HG03442 (cell line): Measurements from ENCODE around the gene WNT16.
"Not testable (repeated sequence)": the region's sequence is repeated elsewhere in the genome, so short reads cannot be mapped to it uniquely, and the experiment has no call there.

ENCODE experiments used
- ATAC-seq: cut with Tn5 transposase; IDR thresholded peaks from one replicate; pipeline ENCODE4 v1.9.1; 2021; ENCODE audit warnings: mild to moderate bottlenecking, moderate library complexity; ENCODE audit not compliant: unreplicated experiment

Gene WNT16, protein sequence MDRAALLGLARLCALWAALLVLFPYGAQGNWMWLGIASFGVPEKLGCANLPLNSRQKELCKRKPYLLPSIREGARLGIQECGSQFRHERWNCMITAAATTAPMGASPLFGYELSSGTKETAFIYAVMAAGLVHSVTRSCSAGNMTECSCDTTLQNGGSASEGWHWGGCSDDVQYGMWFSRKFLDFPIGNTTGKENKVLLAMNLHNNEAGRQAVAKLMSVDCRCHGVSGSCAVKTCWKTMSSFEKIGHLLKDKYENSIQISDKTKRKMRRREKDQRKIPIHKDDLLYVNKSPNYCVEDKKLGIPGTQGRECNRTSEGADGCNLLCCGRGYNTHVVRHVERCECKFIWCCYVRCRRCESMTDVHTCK

DNA sequence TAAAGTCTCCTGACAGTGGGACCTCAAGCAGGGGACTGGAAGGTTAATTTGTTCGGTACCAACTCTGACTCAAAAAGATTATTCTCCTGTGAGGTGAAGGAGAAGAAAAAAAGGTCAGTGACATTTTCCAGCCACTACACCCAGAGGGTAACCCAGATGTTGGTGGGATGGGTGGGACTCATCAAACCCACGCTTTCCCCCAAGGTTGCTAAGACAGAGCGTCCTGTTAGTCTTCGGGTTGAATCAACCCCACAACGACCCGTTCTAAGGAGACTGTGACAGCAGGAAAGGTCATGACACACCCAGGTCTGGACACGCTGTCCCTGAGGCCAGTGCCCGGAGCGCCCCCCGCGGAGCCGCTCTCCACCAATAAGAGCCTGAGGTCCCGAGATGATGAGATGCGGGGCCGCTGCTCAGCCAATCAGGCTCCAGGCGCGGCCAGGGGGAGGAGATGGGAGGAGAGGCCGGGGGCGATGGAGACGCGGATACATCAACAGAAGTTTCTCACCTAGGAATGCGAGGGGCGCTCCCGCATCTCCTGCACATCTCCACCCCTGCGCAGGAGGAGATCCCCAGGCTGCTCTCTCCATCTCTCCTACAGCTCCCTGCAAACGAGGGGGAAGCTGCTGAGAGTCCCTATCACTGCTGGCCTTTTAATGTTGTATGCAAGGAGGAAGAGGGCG, at the start of gene WNT16:
Gene WNT16, plus strand, starts transcription at position 493 of the 683 bp plus-strand sequence. CDS start 293 bp downstream, outside the sequence.
- no peak for ATAC-seq

DNA sequence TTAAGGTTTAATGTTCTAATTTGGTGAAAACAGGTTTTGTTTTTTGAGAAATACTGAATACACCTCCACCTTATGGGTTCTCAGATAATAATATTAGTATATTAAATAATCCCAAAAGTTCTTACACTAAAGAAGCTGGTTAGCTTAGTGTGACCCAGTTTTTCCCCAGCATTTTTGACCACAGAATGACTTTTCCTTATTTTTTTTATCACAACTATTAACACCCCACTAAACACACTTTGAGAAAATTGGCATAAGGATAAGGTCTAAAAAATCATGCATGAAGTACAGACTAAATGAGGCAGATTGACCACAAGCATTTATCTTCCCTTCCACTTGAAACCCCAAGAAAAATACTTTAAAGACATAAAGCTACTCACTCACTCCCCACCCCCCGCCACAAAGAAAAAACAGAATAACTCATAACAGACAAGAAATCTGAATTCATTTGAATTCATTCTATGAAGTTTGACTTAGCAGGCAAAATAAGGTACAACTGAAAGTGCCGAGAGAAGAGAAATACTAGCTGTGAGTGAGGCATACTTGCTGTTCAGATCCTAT, 49.7 kb upstream of the WNT16 start:
- no peak for ATAC-seq

DNA sequence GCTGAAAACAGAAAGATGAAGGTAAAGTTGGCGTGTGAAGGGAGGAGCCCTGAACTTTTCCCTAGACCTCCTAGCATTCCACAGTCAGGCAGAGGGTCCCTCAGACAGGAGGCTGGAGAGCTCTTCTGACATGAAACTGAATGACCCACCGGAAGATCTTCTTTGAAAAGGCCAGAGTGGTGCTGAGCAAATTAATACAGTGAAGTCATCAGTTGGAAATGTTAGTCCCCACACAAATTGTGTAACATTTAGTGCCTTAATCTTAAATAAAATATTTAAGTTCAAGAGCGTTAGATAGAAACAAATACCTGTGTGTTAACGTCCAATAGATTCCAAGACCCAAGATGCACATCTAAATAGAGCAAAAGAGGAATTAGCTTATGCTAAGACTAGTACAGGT, 49.0 kb upstream of the WNT16 start:
- no peak for ATAC-seq

DNA sequence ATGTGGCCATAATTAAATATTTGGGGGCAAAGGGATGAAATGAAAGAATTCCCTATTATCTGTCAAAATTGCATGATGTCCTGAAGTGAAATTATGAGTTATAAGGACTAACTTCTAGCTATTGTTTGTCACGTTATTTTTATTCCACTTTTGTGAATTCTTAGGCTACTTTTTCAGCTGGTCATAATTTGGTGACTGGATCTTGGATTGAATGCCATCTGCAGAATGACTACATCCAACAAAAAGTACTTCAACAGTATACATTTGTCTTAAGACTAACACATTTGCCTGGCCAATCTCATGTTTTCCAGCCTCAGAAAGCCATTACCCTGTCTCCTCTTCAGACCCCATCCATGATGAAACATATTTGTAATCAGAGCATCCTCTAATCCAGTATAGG, 48.1 kb upstream of the WNT16 start:
- ATAC-seq: no peak

DNA sequence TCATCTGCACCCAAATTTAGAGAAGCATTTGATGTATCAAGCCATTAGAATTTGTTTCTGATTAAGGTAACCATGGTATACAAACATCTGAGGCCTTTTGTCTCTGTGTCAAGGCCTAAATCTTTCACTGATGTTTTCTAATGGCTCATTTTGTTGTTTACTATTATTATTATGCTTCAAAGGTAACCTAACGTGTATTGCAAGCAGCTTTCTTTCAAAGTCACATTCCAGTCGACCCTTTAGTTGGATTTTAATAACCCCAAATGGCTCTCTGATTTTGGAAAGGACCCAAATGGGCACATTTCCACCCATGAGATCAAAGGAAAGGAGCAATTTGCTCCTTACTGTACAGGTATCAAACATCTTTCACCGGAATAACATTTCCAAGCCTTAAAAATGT, 46.7 kb upstream of the WNT16 start:
- no peak for ATAC-seq

DNA sequence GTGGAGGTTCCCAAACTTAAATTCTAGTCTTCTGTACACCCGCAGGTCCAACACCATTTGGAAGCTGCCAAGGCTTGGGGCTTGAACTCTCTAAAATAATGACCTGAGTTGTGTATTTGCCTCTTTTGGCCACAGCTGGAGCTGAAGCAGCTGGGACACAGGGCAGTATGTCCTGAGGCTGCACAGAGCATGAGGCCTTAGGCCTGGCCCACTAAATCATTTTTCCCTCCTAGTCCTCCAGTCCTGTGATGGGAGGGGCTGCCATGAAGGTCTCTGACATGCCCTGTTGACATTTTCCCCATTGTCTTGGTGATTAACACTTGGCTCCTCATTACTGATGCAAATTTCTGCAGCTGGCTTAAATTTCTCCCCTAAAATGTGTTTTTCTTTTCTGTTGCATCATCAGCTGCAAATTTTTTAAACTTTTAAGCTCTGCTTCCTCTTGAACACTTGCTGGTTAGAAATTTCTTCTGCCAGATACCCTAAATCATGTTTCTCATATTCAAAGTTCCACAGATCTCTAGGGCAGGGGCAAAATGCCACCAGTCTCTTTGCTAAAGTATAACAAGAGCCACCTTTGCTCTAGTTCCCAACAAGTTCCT, 43.6 kb upstream of the WNT16 start:
- ATAC-seq: no peak

DNA sequence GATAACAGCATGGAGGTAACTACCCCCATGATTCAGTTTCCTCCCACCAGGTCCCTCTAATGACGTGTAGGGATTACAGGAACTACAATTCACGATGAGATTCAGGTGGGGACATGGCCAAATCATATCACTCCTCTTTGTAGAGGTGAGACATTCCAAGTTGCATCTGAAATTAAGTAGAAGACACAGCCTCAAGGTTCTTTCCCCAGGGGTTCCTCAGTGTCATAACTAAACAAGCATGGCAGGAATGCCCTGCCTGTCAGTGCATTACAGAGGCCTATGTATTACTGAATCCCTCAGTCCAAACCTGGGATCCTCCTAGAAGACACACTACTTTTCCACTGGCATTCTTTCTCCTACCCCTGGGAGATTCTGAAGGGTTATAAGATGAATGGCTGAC, 42.6 kb upstream of the WNT16 start:
- ATAC-seq: no peak

DNA sequence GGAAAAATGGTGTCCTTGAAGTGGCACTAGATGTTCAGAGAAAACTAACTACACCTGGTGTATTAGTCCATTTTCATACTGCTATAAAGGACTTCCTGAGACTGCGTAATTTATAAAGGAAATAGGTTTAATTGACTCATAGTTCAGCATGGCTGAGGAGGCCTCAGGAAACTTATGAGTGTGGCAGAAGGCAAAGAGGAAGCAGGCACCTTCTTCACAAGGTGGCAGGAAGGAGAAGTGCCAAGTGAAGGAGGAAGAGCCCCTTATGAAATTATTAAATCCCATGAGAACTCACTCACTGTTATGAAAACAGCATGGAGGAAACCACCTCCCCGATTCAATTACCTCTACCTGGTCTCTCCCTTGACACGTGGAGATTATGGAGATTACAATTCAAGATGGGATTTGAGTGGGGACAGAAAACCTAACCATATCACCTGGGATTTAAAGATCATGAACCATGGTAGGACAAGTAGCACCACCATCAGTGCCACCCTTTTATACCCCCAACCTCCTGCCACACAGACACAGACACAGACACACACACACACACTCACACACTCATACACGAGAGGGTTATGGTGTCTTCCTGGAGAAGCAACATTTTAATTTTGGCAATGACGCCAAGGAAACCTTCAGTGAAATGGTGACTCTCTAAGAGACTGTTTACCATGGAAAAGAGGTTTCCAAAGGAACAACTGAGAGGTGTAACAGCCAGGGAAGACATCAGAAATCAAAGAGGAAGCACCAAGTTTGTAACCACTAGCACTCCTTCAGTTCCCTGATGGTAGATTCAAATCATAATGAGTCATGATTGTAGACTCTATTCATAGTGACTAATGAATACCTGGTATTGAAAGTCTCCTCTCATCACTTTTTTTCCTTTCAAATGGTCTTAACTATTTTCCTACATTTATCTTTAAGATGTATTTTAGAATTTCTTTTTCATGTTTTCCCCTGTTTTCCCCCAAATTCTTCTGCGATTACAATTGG, 41.8 kb upstream of the WNT16 start:
- ATAC-seq: no peak

DNA sequence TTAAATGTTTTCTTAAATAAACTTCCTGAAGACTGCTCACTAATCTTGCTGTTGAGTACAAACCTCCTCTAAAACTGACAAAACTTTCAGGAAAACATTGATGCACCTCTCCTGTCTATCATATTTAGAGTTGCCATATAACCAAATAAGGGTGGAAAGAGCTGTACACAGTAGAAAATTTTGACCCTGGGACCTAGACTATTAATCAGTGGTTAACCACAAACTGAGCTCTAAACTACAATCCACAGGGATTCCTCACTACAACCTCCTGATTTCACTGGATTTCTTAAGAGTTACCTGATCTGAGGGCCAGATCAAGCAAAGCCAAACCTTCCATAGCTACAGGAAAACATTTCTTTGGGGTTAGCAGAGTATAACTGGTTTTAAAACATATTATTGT, 39.9 kb upstream of the WNT16 start:
- no peak for ATAC-seq

DNA sequence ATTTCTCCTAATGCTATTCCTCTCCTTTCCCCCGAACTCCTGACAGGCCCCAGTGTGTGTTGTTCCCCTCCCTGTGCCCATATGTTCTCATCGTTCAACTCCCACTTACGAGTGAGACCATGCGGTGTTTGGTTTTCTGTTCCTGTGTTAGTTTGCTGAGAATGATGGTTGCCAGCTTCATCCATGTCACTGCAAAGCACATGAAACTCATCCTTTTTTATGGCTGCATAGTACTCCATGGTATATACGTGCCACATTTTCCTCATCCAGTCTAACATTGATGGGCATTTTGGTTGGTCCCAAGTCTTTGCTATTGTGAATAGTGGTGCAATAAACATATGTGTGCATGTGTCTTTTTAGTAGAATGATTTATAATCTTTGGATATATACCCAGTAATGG, 38.9 kb upstream of the WNT16 start:
- not testable (repeated sequence) for ATAC-seq

DNA sequence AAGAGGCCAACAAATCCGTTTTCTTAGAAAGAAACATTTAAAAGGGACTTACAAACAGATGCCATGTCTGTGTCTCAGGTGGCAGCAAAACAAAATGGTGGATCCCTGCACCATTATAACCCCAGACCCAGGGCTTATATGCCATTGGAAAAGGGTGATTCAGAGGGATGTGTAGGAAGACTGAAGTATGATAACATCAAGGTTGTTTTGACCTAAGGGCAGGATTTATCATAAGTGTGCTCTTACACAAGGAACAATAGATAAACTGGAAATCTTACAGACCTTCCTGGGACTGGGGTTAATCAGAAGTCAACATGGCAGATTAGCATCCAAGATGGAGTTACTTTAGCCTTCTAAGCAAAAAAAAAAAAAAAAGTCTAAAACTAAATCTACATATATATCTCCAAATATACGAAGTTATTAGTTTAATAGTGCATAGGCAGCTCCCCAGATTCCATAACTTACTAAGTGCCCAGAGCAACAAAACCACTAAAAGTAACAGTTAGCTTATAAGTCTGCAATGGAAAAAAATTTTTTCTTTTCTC, 34.3 kb upstream of the WNT16 start:
- ATAC-seq: no peak

DNA sequence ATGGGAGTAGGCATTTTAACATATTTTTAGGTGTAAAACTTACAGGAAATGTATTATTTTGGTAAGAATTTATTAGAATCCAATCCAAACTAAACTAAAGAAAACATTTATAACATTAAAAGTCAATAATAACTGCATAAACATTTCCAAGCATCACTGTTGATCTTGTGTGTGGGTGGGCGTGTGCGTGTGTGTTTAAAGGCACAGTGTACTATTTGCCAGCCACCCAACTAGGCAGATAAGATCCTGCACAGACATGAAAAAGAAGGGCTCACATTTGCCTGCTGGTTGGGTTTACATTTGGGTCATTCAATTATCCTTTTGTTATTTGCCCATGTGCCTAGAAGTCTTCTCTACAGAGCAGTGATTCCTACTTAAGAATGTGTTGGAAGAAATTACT, 31.0 kb upstream of the WNT16 start:
- no peak for ATAC-seq

DNA sequence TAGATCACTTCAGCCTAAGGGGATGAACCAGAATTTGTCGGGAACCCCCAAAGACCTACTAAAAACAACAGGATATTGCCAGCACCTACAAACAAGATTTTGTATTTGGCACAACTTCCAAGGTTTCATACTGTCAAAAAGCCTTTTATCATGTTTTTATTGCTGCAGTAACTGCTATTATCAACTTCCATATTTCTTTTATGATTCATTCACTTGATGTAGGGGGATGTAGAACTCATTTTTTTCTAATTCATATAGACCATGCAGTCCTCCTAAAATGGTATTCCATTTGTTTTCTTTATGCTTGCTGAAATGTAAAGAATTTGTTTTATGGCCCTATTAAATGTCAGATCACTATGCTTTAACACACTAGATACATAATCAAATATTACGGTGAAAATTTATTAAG, 30.0 kb upstream of the WNT16 start:
- no peak for ATAC-seq

DNA sequence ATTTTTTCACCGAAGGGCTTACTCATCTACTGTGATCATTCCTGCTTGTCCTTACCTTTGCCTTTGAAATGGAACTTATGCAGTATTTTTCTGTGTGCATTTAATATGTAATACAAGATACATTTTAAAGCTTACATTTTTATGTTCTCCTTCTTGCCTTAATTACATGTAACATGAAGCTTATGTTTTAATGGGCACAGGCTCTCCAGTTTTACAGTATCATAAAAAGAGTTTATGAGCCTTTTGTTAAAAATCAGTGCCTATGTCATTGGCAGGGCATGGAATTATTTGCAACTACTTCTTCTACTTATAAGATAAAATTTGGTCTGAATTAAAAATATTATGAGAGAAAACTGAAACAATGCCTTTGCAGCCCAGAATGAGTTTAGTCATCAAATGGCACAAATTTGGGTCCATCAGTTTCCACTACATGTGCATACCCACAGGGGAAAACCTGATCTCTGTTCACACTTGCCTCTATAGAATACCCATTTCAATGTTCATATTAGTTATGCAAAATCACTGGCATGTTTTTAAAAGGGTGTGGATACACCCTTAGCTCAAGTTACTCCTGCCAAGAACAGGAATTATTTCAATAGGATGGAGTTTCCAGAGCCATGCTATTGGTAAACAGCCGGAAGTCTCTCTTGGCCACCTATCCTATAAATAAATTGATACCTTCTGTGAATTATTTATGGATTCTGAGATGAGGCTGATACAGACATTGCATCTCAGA, 27.9 kb upstream of the WNT16 start:
- no peak for ATAC-seq

DNA sequence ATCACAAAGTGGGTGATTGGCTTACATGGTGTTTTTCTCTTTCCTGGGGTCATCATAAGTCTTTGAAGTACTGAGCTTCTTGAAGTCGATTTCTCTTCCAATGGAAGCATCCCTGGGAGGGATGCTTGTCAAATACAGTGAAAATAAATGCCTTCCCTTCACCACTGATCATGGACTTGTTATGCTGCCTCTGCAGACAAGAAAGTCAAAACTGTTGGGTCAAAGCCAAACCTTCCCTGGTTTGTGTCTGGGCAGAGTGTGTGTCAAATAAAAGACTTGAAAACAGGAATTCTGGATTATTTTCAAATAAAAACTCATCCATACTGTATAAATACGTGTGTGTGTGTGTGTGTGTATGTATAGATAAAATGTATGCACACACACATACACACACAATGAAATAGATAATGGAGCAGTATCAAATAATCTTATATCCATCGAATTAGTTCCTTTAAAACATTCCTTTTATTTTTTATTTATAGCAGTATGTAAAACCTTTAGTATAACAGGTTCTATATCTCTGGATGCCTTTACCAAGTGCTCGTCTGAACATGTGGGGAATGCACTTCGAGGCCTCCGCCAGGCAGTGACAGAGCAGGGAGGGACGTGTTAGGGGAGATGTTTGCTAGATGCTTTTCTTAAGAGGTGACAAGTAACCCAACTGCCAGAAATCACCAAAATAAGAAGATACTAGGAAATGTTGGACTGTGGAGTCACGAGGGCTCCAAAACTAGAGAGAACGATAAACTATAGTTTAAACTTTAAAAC, 27.2 kb upstream of the WNT16 start:
- ATAC-seq: no peak

DNA sequence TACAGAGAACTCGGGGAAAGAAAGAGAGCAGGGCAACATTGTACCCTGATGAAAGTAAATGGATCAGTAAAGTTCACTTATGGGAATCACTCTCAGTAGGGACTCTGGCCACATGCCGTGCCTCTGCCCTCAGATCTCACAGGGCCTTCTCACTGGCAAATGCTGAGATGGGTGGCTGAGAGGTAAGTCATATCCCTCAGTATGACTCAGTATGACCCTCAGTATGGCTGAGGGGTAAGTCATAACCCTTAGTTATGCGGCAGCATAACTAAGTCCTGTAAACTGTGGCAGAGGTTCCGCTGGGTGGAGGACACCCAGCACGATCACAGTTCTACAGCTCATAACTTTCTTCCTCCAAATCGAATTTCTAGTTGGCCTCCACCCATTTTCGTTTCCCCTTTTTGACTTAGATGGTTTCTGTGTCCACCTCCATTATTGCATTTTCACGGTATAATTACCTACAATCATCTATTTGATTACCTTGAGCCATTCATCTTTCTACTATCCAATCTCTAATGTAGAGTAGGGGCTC, 26.5 kb upstream of the WNT16 start:
- peak; percentile 97 for ATAC-seq

DNA sequence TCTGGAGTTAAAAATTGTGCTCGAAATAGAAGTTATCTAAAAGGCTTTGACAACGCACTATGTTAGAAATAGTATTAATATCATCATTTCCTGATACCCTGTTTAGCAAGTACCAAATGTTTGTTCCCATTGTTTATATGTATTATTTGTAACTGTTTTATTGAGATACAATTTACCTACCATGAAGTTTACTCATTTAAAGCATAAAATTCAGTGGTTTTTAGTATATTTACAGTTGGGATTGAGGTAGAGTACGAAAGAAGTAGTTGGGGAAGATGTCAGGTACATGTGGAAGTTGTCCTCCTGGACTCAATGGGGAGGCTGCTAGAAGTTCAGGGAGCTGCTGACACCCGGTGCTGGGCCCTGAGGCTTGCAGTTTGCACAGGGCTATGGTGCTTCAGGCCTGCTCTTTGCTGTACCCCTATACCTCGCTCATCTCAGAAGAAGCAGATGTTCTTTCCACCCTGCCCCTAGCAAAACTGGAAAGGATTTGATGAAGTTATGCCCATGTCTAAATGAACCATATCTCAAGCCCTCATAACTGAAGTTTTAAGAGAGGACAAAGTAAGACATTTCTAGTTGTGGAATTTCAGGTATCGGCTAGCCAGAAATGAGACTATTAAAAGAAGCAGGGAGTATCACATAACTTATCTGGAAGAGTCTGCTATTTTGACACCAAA, 25.2 kb upstream of the WNT16 start:
- no peak for ATAC-seq

DNA sequence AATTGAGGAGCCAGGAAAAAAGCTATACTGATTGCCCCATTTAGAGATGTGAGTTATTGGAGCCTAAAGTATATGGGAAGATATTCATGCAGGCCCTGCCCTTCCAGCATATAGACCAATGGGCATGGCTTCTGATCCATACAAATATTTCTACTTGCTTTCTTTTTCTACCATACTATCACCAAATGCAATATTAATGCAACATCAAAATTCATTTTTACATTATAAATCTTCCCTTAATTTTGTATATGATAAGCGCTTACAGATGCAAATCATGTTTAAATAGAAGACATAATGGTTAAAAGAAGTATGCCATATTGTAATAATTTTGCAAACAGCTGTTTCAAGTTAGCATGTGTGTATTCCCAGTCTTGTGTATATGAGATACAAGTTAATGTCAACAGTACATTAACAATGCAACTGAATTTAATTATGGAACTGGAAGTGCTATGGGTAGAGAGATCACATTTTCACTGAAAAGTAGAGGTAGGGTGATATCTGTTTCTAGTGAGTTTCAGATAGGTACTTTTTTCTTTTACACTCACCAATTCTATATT, 24.6 kb upstream of the WNT16 start:
- ATAC-seq: no peak
